Hepatocyte (in vitro differentiated cells): ENCODE results near the gene SDHB.
"Not testable (repeated sequence)": the region's sequence is repeated elsewhere in the genome, so short reads cannot be mapped to it uniquely, and the experiment has no call there.

Experiments used
- EZH2 ChIP-seq: fragments of 200-600 bp; sonication (generic); IDR thresholded peaks from 2 replicates; pipeline ENCODE4 v1.6.1; 2016; ENCODE audit warnings: antibody characterized with exemption, mild to moderate bottlenecking, borderline replicate concordance
- EZH2phosphoT487 ChIP-seq: fragments of 200-600 bp; sonication (generic); IDR thresholded peaks from one replicate; pipeline ENCODE4 v1.6.1; 2018; ENCODE audit warnings: antibody characterized with exemption, mild to moderate bottlenecking, low read depth, moderate library complexity; ENCODE audit not compliant: unreplicated experiment, severe bottlenecking
- TF ChIP-seq, protein P1 (sequence below): fragments of 200-600 bp; sonication (generic); IDR thresholded peaks from 2 replicates; pipeline ENCODE4 v1.5.1; 2016; ENCODE audit warnings: antibody characterized with exemption, mild to moderate bottlenecking; ENCODE audit not compliant: poor library complexity

GRCh38 chr1:17062751-17063150 is 8.9 kb upstream of the SDHB start:
- TF ChIP-seq, protein P1, sequence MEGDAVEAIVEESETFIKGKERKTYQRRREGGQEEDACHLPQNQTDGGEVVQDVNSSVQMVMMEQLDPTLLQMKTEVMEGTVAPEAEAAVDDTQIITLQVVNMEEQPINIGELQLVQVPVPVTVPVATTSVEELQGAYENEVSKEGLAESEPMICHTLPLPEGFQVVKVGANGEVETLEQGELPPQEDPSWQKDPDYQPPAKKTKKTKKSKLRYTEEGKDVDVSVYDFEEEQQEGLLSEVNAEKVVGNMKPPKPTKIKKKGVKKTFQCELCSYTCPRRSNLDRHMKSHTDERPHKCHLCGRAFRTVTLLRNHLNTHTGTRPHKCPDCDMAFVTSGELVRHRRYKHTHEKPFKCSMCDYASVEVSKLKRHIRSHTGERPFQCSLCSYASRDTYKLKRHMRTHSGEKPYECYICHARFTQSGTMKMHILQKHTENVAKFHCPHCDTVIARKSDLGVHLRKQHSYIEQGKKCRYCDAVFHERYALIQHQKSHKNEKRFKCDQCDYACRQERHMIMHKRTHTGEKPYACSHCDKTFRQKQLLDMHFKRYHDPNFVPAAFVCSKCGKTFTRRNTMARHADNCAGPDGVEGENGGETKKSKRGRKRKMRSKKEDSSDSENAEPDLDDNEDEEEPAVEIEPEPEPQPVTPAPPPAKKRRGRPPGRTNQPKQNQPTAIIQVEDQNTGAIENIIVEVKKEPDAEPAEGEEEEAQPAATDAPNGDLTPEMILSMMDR, result not testable (repeated sequence)
- TF ChIP-seq EZH2, EZH2phosphoT487: not testable (repeated sequence)
